ENCODE measurements around the gene PRKCE.

PRKCE gene

DNA sequence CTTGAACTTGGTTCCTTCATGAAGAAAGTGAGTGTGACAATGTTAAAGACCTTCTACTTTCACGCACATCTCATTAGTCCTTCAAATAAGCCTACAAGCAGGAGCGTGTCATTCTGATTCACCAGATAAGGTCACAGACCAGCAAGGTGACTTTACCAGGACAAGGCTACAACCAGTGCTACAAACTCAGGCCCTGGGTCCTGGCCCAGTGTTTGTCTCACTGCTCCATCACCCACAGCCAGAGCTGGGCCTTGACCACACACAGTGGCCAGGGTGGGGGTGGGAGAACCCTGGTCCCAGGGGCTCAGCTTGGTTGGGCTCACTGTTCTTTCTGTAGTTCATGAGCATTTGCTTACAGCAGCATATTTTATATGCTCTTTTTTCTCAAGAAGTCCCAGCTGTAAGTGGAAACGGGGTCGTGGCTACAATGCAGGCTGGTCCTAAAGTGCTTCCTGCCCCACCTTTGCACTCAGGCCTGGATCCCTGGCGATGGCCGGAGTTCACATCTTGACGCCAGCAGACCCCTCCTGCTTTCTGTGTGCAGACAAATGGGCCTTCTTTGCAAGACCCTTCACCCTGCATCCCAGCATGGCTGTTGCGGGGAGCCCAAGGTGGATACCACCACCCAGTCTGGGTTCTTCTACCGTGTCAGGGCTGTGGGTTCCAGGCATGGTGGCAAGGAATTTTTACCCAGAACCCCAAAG lies 492.1 kb downstream of the PRKCE start:
- no peak overlapping the region for H3K4me3 ChIP-seq (ENCODE audit: control insufficient read depth, low read depth, low read length)
- no peak for DNase-seq (ENCODE audit: low read depth)
- no peak for TF ChIP-seq CTCF (conservative IDR thresholded peaks at IDR 0.05; ENCODE audit: control insufficient read depth, insufficient read depth, low read depth, low read length)

- no peak overlapping the region for H3K4me3 ChIP-seq (ENCODE audit: control insufficient read depth, low read depth, low read length)
- DNase-seq (ENCODE audit: low read depth), result no peak
- no peak for TF ChIP-seq CTCF (conservative IDR thresholded peaks at IDR 0.05; ENCODE audit: control insufficient read depth, insufficient read depth, low read depth, low read length)
These were observed 492.8 kb downstream of the PRKCE start for GRCh38 chr2:46144133-46144800.

- no peak overlapping the region for H3K4me3 ChIP-seq (ENCODE audit: control insufficient read depth, low read depth, low read length)
- no peak for TF ChIP-seq CTCF (conservative IDR thresholded peaks at IDR 0.05; ENCODE audit: control insufficient read depth, insufficient read depth, low read depth, low read length)
- DNase-seq (ENCODE audit: low read depth), result no peak
These were observed 493.5 kb downstream of the PRKCE start for GRCh38 chr2:46145017-46145416.

DNA sequence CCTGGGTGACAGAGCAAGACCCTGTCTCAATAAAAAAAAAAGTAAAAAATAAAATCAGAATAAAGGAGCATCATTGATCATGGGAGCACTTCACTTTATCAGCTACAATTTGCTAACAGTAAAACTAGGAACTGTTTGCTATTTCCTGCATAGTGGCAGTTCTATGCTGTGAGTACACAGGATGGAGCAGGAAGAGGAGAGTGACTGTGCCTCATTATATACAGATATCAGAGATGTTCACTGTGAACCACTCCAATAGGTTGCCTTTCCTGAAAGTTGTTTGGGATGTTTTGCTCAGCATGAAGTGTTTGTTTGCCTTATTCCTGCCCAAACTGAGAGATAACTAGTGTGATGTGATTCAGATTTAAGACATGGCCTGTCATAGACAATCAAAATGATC lies 494.4 kb downstream of the PRKCE start:
- no peak for DNase-seq (ENCODE audit: low read depth)
- TF ChIP-seq CTCF (conservative IDR thresholded peaks at IDR 0.05; ENCODE audit: control insufficient read depth, insufficient read depth, low read depth, low read length), result no peak

GRCh38 chr2:46146866-46147502 lies 495.5 kb downstream of the PRKCE start:
- TF ChIP-seq CTCF (conservative IDR thresholded peaks at IDR 0.05; ENCODE audit: control insufficient read depth, insufficient read depth, low read depth, low read length), result no peak
- H3K4me3 ChIP-seq (ENCODE audit: control insufficient read depth, low read depth, low read length), result no peak overlapping the region
- DNase-seq (ENCODE audit: low read depth), result no peak

More for the DNA sequence above, 494.4 kb downstream of the PRKCE start:
- H3K4me3 ChIP-seq (ENCODE audit: control insufficient read depth, low read depth, low read length), result no peak overlapping the region

- no peak for TF ChIP-seq CTCF (conservative IDR thresholded peaks at IDR 0.05; ENCODE audit: control insufficient read depth, insufficient read depth, low read depth, low read length)
- DNase-seq (ENCODE audit: low read depth), result peak; percentile 43
- H3K4me3 ChIP-seq (ENCODE audit: control insufficient read depth, low read depth, low read length), result no peak overlapping the region
These were observed 496.3 kb downstream of the PRKCE start for GRCh38 chr2:46147626-46148368.
